ENCODE results near the gene XAB2.

DNA sequence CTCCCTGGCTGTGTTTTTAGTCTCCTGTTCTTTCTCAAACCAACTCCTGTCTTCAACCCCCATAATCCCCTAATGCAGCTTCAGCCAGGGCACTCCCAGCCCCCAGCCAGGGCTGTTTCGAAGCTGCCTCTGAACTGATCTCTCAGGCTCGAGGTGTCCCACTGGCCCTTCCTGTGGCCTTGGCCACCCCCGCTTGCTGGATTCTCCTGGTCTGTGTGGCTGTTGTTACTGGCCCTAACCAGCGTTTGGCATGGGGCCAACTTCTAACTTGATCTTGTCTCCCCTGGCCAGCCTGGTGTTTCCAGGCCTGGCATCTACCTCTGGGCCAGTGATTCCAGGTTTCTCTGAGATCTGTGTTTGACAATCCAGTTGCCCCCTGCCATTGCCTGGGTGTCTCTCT, 11.0 kb downstream of the XAB2 start:
- TF ChIP-seq CTCF (IDR thresholded peaks at IDR 0.05; ENCODE audit: low read length) (no peak), EZH2 (IDR thresholded peaks at IDR 0.05; ENCODE audit: borderline replicate concordance, low read length) (no peak)
